ENCODE results near the gene ABI3. TPM values are rescaled to one million over a fixed set of nuclear protein-coding genes. Genes with fewer than 3 reads are reported as not detected.

The ABI3 gene
- total RNA-seq, 3 donors from 2014 or later, result 5.9 to 10.6 (median 7.2) TPM

DNA sequence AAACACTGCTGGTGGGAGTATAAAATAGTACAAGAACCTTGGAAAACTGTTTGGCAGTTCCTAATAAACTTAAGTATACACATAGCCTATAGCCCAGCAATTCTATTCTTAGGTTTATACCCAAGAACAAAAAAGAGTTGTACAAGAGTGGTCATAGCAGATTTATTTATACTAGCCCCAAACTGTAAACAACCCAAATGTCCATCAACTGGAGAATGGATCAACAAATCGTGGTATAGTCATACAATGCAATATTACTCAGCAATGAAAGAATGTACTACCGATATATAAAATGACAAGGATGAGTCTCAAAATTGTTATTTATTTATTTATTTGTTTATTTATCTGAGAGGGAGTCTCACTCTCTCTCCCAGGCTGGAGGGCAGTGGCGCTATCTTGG lies 23.2 kb upstream of the ABI3 start:
- no peak for DNase-seq
- peaks cover 12% of the 10 kb centered on the region for H3K9me3 ChIP-seq
- TF ChIP-seq, protein P1, sequence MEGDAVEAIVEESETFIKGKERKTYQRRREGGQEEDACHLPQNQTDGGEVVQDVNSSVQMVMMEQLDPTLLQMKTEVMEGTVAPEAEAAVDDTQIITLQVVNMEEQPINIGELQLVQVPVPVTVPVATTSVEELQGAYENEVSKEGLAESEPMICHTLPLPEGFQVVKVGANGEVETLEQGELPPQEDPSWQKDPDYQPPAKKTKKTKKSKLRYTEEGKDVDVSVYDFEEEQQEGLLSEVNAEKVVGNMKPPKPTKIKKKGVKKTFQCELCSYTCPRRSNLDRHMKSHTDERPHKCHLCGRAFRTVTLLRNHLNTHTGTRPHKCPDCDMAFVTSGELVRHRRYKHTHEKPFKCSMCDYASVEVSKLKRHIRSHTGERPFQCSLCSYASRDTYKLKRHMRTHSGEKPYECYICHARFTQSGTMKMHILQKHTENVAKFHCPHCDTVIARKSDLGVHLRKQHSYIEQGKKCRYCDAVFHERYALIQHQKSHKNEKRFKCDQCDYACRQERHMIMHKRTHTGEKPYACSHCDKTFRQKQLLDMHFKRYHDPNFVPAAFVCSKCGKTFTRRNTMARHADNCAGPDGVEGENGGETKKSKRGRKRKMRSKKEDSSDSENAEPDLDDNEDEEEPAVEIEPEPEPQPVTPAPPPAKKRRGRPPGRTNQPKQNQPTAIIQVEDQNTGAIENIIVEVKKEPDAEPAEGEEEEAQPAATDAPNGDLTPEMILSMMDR (IDR thresholded peaks at IDR 0.05), result no peak
- ATAC-seq, result no peak
- intact Hi-C loops (cut with DNase I, micrococcal nuclease), result loop anchor here in 1 of 2 donors (10.0 kb wide), 1 partner anchor 48 kb away; the partner anchor contains the start of gene PHOSPHO1
- no peaks in the 10 kb centered on the region for H3K36me3 ChIP-seq (ENCODE audit: low read depth)
- H3K4me3 ChIP-seq, result no peak overlapping the region
- peaks cover 3% of the 10 kb centered on the region for H3K4me1 ChIP-seq (ENCODE audit: low read depth)

GRCh38 chr17:49190932-49191331 lies 19.6 kb upstream of the ABI3 start:
- no peak for ATAC-seq
- no peaks in the 10 kb centered on the region for H3K36me3 ChIP-seq (ENCODE audit: low read depth)
- no peaks in the 10 kb centered on the region for H3K9me3 ChIP-seq
- no peak for DNase-seq
- intact Hi-C loops (cut with DNase I, micrococcal nuclease), result no loop called here
- H3K4me1 ChIP-seq (ENCODE audit: low read depth), result peaks cover 3% of the 10 kb centered on the region
- TF ChIP-seq, protein P1 (IDR thresholded peaks at IDR 0.05), result no peak
- H3K4me3 ChIP-seq, result no peak overlapping the region

- Histone ChIP-seq H3K36me3 (ENCODE audit: low read depth) (no peaks in the 10 kb centered on the region), H3K4me1 (ENCODE audit: low read depth) (peaks cover 3% of the 10 kb centered on the region), H3K9me3 (no peaks in the 10 kb centered on the region), H3K4me3 (peak overlapping the region; percentile 52)
- ATAC-seq (peak; percentile 26), DNase-seq (no peak)
- intact Hi-C loops (cut with DNase I, micrococcal nuclease), result no loop called here
- TF ChIP-seq, protein P1 (IDR thresholded peaks at IDR 0.05), result no peak
These were observed 19.0 kb upstream of the ABI3 start for GRCh38 chr17:49191409-49191916.

DNA sequence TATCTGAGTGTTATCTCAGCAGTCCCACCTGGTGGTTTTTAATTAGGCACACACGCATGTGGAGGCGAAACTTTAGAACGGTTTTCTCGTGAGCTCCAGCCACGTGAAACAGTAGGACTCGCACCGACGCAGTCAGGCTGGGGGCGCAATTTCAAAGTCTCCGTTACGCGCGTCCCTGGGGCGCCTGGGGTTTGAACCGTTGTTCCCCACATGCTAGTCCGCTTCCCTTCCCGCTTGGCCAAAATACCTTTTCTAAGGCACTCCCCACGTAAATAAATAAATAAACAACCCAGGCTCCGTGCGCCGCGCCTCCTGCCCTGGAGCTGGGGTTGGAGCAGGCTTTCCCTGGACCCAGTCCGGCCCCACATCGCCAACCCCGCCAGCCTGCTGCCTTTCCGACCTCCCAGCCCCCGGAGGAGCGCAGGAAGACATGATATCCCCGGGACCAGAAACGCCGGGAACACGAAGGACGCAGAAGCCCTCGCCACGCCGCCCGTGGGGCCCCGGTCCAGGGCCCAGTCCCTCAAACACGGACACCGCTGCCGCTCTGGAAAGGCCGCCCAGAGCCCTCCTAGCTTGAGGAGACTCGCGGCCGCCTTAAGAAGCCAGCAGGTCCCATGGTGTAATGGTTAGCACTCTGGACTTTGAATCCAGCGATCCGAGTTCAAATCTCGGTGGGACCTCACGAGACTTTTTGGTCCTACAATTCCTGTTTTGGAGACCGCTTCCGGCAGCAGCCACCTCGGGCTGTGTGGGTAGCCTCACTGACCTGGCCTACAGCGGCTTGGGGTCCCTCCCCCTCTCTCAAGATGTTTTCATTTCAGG lies 18.4 kb upstream of the ABI3 start:
- Histone ChIP-seq H3K9me3 (no peaks in the 10 kb centered on the region), H3K4me3 (peak overlapping the region; percentile 52), H3K36me3 (ENCODE audit: low read depth) (no peaks in the 10 kb centered on the region), H3K4me1 (ENCODE audit: low read depth) (peaks cover 3% of the 10 kb centered on the region)
- peak; percentile 82 for ATAC-seq
- intact Hi-C loops (cut with DNase I, micrococcal nuclease), result no loop called here
- TF ChIP-seq, protein P1 (IDR thresholded peaks at IDR 0.05), result no peak
- DNase-seq, result peak; percentile 92 to 97 (median 95)

DNA sequence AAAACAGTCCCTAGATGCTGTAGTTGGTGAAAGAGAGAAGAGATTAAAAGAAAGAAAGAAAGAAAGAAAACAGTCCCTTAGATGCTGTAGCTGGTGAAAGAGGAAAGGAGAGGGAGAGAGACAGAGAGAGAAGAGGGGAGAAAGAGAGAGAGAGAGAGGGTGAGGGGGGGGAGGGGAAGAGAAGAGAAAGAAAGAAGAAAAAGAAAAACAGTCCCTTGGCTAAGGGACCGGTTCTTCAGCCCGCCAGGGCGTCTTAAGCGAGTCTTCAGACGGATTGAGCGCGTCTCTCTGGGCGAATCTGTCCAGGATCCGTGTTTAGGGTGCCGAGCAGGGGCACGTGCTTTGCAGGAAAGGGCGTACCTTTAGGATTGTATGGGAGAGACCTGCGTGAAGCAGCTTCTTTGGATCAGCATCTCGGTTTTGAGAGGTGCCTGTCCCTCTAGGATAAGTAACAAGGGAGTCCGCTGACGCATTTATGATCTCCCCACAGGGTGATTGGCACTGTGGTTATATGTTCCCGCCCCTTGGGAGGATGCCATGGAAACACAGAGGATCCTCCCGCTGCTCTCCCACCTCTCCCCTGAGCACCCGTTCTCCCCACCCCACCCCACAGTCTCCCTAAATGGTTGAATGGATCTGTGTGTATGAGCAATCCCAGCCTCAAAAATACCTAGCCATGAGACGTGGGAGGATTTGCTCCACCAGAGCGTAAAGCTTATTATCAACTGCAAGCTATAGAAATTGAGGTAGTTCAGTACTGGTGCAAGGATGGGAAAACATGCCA lies 16.8 kb upstream of the ABI3 start:
- intact Hi-C loops (cut with DNase I, micrococcal nuclease), result no loop called here
- TF ChIP-seq, protein P1 (IDR thresholded peaks at IDR 0.05), result no peak
- H3K4me3 ChIP-seq, result no peak overlapping the region
- no peaks in the 10 kb centered on the region for H3K9me3 ChIP-seq
- no peak for ATAC-seq
- peak; percentile 55 to 75 (median 59) for DNase-seq
- peaks cover 3% of the 10 kb centered on the region for H3K4me1 ChIP-seq (ENCODE audit: low read depth)
- no peaks in the 10 kb centered on the region for H3K36me3 ChIP-seq (ENCODE audit: low read depth)

Data from mucosa of descending colon (tissue), 3 donors.